Fibroblast of upper back skin (primary cell): ENCODE results near the gene SHANK1.
A peak's percentile ranks its signal among the peaks of the same experiment; 100 is the strongest.

Experiments used
- DNase-seq: peaks from one replicate; pipeline ENCODE4 v3.0.0-alpha.2; 2013

The SHANK1 gene

DNA sequence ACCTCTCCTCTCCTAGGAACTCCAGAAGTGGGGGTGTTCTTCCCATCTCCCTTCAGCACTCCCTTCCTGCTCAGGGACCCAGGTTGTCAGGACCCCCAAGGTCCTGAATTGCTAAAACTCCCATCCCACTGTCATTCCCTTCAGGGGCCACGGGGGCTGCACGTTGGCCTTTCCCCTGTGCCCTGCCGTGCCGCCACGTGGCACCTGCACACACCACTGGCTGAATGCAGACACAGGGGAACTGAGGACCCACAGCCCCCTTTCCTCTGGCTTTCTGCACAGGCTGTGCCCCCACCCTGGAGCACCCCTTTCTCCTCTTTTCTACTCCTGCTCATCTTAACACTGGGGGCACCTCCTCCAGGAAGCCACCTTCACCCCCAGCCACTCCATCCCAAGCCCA is 9.0 kb downstream of the SHANK1 start:
- no peak for DNase-seq

GRCh38 chr19:50710094-50710493 is 9.5 kb downstream of the SHANK1 start:
- no peak for DNase-seq

DNA sequence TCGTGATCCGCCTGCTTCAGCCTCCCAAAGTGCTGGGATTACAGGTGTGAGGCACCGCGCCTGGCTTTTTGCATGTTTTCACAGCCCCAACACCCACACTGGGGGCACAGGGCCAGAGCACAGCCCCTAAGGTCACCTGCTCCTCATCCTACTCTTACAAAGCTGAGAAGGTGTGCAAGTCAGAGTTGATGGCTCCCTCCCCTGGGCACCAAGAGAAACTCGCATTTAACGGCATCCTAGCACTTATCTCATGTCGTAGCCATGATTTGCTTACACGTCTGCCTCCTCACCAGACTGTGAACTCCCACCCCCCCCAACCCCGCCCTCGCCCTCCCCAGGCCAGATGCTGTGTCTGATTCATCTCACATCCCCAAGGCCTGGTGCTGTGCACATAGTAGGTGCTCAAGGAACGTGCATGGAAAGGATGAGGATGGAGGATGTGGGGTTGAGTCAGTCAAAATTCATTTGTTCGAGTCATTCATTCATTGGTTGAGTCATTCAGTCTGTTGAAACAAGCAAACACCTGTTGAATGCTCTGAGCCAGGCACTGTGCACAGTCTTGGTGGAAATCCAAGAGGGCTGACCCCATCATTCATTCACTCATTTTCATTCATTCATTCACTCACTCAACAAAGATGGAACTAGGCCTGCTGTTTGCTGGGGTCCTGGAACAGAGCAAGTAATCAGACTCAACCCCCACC is 11.3 kb downstream of the SHANK1 start:
- no peak for DNase-seq

- DNase-seq = no peak
Observed at GRCh38 chr19:50706387-50706786, 13.2 kb downstream of the SHANK1 start.

GRCh38 chr19:50705422-50706019 is 14.1 kb downstream of the SHANK1 start:
- peak; percentile 76 for DNase-seq

DNA sequence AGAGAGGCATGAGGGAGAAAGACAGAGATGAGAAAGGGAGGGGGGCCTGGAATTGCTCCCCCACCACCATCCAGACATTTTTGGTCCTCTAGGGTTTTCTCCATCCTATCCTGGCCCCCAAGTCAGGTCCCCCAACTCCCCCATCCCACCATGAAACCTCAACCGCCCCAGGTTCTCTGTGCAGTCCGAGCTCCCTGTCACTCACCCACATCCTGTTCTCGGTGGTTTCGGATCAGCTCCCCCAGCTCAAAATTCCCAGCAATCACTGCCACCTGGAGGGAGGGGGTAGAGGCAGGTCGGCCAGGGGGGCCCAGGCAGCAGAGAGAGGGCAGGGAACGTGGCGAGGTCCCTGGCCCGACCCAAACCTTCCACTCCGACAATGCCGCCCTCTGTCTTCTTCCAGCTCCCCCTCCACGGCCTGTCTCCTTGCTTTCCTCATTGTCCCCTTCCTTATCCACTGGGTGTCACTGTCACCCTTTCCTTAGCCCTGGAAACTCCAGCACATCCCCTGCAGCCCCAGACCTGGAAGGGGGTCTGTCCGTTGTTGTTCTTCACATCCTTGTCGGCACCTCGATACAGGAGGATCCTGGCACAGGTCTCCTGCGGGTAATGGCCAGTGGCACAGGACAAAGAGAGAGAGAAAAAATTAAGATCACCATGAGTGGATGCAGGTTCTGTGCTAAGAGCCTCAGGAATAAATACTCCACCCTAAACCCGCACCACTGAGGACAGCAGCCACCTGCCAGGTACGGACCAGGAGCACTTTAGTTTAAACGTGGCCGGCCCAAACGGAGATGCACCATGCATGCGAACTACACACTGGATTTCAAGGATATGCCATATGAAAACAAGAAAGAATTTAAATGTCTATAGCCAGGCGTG is 15.4 kb downstream of the SHANK1 start:
- DNase-seq = no peak

GRCh38 chr19:50702871-50703829 is 16.5 kb downstream of the SHANK1 start:
- DNase-seq = no peak

- no peak for DNase-seq
Observed at GRCh38 chr19:50702158-50702870, 17.3 kb downstream of the SHANK1 start.

DNA sequence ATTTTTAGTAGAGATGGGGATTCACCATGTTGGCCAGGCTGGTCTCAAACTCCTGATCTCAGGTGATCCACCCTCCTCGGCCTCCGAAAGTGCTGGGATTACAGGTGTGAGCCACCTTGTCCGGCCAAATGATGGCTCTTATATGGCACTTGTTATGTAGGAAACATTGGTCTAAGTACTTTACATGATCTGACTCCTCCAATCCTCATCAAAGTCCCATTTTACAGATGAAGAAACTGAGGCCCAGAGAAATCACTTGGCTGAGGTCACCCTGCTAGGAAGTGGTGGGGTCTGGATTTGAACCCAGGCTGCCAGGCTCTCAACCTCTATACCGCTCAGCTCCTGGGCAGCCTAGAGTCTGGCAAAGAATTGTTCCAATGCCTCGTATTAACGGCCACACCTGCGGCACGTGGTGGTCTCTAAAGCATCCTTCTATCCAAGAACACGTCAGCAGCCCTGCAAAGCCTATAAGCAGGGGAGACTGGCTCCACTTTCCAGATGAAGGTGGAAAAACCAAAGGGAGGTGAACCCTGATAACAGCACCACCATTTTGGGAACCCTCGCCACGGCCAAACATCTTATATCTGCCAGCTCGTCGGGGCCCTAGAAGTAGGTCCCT is 18.1 kb downstream of the SHANK1 start:
- no peak for DNase-seq

GRCh38 chr19:50697414-50698124 is 22.0 kb downstream of the SHANK1 start:
- no peak for DNase-seq

- DNase-seq = no peak
Observed at GRCh38 chr19:50696094-50696483, 23.5 kb downstream of the SHANK1 start.

GRCh38 chr19:50695251-50696093 is 24.1 kb downstream of the SHANK1 start:
- DNase-seq = no peak

- DNase-seq = no peak
Observed at GRCh38 chr19:50694815-50695145, 24.8 kb downstream of the SHANK1 start.

GRCh38 chr19:50693064-50693975 is 26.3 kb downstream of the SHANK1 start:
- no peak for DNase-seq

DNA sequence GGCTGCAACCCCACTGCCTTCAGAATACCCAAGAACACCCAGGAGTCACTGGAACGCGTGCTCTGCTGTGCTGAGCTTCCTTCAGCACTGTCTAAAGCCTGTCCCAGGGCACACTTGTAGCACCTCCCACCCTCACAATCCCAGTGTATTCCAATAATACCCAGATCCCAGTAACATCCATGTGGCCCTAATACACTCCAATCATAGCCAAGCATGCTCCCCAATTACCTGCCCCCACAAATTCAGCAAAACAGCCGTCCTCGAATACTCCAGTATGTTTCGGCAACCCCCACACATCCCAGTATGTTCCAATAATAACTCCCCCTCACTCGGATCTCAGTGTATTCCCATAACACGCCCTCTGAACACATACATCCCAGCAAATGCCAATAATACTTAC is 29.2 kb downstream of the SHANK1 start:
- no peak for DNase-seq

DNA sequence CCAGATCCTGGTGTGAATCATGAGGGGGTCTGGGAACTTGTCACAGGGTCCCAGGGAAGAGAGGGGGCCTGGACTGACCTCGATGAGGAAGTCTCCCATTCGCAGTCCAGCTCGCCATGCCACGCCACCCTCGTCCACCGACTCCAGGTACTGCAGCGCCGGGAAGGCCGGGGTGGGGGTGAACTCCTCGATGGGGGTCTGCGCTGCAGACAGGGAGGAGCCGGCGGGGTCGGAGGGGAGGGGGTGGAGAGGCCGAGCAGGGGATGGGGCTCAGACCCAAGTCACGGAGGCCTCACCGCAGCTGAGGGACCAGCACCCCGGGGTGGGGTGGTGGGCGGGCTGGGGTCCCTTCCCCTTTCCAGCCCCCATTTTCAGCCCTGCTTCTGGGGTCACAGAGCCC is 30.8 kb downstream of the SHANK1 start:
- no peak for DNase-seq

GRCh38 chr19:50686310-50687032 is 33.1 kb downstream of the SHANK1 start:
- no peak for DNase-seq
